Suppressor macrophage (primary cell): ENCODE results near the gene APH1B.

Experiments
- DNase-seq, 4 experiments: peaks; one replicate each; pipeline ENCODE4 v3.0.0-alpha.2; 2020 to 2022

Gene APH1B

GRCh38 chr15:63254991-63255390 lies 22.4 kb upstream of the APH1B start:
- DNase-seq, result no peak

DNA sequence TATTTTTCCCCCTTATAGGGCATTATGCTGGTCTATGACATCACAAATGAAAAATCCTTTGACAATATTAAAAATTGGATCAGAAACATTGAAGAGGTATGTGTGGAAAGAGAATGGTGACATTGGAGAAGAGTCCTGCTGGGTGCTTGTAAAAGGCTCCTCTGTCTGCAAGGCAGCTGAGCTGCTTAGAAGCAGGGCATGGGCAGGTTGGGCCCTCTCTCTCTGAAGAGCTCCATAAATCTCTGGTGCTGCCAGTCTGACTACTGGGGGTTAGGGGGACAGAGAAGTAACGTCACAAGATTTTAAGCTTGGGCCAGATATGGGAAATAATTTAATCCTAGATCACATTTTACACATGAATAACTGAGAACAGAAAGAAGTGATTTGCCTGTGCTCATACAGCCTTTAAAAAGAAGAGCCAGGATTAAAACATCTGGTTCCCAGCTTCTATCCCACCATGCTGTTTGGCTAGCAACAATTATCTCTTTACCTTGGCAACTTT lies 21.9 kb upstream of the APH1B start:
- DNase-seq, result no peak

DNA sequence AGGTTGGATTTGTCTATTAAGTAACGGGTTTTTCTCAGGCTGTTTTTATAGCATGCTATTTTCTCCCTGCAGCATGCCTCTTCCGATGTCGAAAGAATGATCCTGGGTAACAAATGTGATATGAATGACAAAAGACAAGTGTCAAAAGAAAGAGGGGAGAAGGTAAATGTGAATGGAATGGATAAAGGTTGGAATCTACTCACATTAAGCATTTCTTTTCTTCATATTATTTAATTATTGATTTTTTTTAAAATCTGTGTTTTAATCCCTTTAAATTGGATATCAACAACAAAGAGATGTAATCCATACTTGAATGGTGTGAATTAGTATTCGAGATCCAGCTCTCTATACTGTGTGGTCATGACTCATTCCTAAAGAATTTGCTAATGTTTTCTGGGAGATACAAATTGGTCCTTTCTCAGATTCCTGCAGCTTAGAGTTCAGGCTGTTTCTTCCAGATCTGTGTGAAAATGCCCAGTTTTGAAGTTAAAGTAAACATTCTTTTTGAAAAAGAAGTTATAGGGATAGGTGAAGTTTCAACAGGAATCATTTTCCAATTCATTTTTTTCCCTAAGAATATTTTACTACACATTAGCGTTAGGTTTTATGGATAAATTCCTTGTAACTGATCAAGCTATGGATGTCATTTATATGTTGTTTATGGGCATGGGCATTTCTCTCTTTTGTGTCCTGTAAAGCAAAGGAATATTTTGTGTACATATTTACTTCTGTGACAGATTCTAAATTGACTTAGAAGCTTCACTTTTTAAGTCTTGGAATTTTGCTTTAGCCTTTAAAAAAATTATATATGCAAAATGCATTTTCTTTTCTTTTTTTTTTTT lies 20.8 kb upstream of the APH1B start:
- no peak for DNase-seq

- DNase-seq, result no peak
Observed at GRCh38 chr15:63258658-63259057, 18.7 kb upstream of the APH1B start.

DNA sequence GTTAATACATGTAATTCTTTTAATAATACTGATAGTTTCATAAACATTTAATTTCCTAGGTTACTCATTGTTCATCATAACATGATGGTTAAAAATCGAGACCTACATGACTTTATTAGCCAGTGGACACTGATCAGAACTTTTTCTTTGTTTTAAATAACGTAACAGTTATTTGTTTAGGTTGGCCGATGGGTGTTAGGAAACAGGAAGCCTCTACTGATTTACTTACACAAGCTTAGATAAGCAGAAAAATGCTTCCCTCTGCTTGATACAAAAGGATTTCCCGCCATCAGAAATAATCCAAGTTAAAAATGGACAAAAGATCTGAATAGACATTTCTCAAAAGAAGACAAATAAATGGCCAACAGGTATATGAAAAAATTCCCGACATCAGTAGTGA lies 16.6 kb upstream of the APH1B start:
- DNase-seq, result peak in 2 of 4 experiments; percentile 39 to 51

DNA sequence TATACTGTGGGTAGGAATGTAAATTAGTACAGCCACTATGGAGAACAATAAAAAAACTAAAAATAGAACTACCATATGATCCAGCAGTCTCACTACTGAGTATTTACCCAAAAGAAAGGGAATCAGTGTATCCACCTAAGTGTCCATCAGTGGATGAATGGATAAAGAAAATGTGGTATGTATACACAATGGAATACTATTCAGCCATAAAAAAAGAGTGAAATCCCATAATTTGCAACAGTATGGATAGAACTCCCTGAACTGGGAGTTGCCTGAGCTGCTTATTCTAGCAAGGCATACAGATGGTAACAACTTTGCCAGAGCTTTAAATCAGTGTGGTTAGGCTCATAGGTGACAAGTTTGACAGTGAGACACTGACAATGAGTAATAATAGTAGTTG lies 16.1 kb upstream of the APH1B start:
- no peak for DNase-seq

DNA sequence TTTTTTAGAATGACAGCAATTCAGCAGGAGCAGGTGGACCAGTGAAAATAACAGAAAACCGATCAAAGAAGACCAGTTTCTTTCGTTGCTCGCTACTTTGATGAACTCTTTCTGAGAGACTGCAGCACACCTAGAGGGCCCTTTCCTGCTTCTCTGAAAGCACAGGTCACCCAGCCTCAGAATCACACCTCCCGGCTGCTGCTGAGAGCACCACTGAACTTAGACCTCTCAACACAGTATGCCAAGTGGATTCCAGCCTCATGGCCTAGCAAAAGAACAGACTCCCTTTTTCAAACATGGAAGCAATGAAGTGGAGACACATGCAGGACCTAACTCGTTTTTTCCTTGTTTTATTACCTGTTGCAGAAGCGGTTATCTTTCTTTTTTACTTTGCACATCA lies 13.9 kb upstream of the APH1B start:
- no peak for DNase-seq

GRCh38 chr15:63264688-63265293 lies 12.6 kb upstream of the APH1B start:
- DNase-seq, result no peak

DNA sequence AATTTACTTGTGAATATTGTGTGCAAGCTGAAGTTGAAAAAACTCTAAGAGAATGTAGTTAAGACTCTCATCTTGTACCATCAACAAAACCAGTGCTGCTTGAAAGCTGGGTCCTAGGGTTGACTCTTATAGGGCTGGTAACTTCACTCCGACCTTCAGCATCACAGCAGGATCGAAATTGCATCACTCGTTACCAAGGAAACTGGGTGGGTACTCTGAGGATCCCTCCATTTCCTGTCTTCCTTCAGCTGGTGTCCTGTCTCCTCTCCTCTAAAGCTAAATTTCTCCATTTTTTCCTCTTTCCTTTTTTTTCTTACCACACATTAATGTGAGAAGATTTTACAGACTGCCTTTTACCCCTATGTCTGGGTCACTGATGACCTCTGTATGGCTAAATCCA lies 3.0 kb upstream of the APH1B start:
- DNase-seq, result no peak

DNA sequence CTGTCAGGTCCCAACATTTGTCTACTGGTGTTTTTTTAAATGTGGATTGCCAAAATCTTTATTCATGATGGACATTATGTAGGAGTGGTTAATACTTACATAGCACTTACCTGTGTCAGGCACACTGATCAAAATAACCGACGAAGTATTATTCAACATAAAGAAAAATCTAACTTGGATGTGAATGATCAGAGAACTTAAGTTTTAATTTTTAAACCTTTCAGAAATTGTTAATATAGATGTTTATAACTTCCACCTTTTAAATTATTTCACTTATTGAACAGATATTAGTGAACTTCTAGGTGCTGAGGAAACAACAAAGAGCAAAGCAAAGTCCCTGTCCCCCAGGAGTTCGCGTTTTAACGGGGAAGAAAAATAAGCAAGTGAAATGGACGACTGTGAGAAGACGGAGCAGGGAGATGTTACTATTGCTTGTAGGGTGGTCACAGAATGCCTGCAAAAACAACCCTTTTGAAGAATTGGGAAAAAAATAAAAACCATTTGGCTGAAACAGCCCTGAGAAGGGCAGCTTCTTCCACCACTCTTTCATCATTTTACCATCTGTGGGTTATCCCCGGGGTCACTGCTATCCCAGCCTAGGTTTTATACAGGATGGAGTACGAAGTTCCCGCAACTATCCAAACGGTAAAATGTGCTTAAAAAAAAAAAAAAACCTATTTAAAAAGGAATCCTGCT lies 915 bp upstream of the APH1B start:
- no peak for DNase-seq

DNA sequence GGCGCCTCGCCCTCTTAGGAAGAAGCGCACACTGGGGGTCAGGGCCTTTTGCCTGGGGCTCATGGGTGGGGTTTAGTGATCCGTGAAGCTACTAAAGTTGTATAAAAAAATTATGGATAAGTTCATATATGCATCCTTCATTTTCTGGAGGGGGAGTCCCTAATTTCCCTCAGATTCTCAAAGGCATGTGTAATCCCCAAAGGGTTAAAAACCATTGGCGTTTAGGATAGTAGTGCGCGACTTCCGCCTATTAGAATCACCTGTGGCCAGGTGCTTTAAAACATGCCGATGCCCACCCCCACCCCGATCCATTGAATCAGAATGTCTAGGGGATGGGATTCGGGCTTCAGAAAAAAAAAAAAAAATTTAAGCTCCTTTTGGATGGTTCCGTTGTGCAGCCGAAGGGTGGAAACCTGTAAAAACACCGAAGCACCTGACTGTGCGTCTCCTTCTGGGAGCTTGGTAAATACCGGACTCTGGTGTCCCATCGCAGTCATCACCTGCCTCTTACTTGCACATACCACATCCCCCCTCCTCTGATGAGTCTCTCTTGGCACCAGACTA lies 570 bp downstream of the APH1B start:
- DNase-seq, result no peak

DNA sequence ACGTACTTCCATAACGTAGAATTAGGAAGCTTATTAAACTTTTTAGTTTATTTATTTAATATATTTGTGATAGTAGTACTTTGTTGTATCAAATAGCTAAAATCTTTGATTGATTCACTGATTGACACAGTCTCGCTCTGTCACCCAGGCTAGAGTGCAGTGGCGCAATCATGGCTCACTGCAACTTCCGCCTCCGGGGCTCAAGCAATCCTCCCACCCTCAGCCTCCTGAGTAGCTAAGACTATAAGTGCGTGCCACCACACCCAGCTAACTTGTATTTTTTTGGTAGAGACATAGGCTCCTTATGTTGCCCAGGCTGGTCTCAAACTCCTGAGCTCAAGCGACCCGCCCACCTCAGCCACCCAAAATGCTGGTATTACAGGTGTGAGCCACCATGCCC lies 5.7 kb downstream of the APH1B start:
- peak; percentile 86 to 93 (median 92) for DNase-seq

DNA sequence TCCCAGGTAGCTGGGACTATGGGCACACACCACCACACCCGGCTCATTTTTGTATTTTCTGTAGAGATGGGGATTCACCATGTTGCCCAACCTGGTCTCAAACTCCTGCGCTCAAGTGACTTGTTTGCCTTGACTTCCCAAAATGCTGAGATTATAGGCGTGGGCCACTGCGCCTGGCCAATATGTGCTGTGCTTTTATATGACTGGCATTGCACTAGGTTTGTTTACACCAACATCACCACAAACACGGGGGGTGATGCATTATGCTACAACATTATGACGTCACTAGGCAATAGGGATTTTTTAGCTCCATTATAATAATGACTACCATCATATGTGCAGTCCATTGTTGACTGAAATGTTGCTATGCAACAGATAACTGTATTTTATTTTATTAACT lies 6.9 kb downstream of the APH1B start:
- DNase-seq, result peak in 1 of 4 experiments; percentile 32

DNA sequence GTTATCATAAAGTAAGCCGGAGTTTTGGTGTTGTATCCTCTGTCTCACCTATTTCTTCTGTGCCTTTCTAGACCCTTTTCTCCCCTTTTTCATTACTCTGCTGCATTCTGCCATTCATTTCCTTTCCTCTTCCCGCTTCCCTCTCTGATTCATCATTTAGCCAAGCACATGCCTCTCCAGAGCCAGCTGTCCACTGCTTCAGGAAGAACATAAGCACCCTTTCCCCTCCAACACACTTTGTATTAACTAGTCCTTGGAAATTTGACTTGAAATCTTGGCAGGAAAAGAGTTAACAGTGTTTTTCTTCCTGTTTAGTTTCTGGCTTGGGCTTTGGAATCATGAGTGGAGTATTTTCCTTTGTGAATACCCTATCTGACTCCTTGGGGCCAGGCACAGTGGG lies 9.7 kb downstream of the APH1B start:
- peak in 1 of 4 experiments; percentile 20 for DNase-seq

- DNase-seq, result no peak
Observed at GRCh38 chr15:63288342-63288741, 10.9 kb downstream of the APH1B start.

DNA sequence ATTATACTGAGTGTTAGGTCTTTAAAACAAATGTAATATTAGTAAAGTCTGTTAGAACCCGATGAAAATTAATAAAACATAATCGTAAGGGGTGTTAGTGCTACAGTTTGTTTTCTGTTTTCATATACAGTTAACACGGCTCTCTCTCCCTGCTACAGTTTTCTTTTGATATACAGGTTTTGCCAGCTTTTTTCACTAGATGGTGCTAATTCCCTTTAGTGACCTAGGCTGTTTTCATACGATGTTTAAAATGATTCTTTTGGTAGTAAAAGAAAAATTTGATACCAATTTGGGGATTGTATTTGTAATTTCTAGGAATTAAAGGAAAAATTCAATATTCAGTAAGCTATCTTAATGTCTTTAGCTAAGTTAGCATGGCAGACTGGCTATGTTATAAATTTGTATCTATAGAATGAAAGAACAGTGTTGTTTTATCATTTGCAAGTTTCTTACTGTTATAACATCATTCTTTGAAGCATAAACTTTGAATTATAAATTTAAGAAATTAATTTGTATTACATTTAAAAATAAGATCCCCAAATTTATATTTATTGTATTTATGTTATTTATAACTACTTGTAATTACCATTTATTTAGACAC lies 11.5 kb downstream of the APH1B start:
- peak; percentile 50 to 79 (median 70) for DNase-seq

DNA sequence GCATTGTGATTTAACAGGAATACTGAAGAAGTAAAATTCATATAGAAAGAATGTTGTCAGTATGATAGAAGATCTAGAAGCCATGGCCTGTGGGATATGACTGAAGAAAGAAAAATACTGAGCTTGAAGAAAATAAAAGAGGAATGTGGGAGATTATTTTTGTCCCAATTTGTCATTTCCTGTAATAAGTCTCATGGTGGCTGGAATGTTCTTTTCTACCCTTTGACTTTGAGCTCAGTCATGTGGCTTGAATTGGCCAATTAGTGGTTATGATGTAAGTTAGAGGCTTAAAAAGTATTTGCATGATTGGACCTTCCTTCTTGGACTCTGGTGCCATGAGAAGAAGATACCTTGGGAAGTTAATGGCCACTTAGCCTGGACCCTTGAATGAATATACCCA lies 14.1 kb downstream of the APH1B start:
- DNase-seq, result peak; percentile 29 to 73 (median 54)

DNA sequence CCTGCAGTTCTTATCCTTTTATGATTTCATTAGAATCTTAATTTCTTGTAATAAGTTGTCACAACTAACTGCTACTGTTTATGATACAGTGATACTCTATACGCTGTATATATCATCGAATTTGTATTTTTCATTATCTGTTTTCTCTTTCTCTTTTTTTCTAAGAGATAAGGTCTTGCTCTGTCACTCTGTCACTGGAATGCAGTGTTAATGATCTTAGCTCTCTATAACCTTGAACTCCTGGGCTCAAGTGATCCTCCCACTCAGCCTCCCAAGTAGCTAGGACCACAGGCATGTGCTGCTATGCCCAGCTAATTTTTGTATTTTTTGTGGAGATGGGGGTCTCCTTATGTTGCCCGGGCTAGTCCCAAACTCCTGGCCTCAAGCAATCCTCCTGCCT lies 14.8 kb downstream of the APH1B start:
- DNase-seq, result no peak

GRCh38 chr15:63292771-63293170 lies 15.4 kb downstream of the APH1B start:
- DNase-seq, result peak; percentile 39 to 75 (median 56)

GRCh38 chr15:63294359-63294758 lies 17.0 kb downstream of the APH1B start:
- peak; percentile 37 to 55 (median 50) for DNase-seq

DNA sequence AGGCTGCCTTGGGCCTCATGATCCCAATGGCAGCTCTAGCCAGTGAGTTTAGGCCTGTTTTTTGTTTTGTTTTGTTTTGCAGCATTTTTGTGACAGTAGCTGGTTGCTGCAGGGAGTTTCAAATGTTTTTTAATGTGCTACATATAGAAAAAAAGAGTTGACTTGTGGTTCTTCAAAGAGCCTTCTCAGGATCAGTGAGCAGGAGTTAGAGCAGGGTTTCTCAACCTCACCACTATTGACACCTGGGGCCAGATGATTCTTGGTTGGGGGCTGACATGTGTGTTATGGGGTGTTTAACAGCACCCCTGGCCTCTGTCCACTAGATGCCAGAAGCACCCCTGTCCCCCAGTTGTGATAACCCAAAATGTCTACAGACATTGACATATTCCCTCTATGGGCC lies 17.9 kb downstream of the APH1B start:
- no peak for DNase-seq

DNA sequence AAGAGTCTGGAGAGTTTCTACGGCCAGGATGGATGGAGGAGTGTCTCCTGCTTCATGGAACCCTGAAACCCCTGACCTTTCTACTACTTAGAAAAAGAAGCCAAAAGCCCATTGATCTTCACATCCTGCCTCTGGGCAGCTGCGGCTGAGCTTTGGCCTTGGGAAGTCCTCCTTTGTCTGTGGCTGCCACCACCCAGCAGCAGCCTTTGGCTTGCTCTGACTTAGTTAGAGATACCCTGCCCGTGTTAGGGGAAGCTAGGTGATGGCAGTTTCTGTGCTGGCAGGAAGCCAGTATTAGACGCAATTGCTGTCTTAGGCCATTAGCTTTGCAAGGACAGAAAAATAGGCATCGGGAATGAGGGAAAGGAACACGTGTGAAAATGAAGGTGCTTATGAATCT lies 18.8 kb downstream of the APH1B start:
- DNase-seq, result no peak
